Fibroblast of upper back skin (primary cell): ENCODE data around the gene BBS1.
"Not testable (repeated sequence)": the region's sequence is repeated elsewhere in the genome, so short reads cannot be mapped to it uniquely, and the experiment has no call there.

Experiments
- DNase-seq: peaks from one replicate; pipeline ENCODE4 v3.0.0-alpha.2; 2013

The BBS1 gene

GRCh38 chr11:66582565-66583147 lies 72.2 kb downstream of the BBS1 start:
- not testable (repeated sequence) for DNase-seq
